Nephron progenitor cell (in vitro differentiated cells): Measurements from ENCODE around the gene FAM174B.
A peak's percentile ranks its signal among the peaks of the same experiment; 100 is the strongest.

ENCODE experiments used
- DNase-seq: peaks from one replicate; pipeline ENCODE4 v3.0.0; 2021
- H3K27ac Mint-ChIP-seq: 2 replicates; pipeline ENCODE4 v1.8.0; 2021; ENCODE audit warnings: mild to moderate bottlenecking, moderate library complexity, mixed read lengths
- H3K27me3 Mint-ChIP-seq: 2 replicates; pipeline ENCODE4 v1.8.0; 2021; ENCODE audit warnings: mild to moderate bottlenecking, low read depth, mixed read lengths; ENCODE audit not compliant: poor library complexity
- H3K36me3 Mint-ChIP-seq: 2 replicates; pipeline ENCODE4 v1.8.0; 2021; ENCODE audit warnings: low read depth, mixed read lengths
- H3K4me1 Mint-ChIP-seq: 2 replicates; pipeline ENCODE4 v1.8.0; 2021; ENCODE audit warnings: mixed read lengths
- H3K4me3 Mint-ChIP-seq: 2 replicates; pipeline ENCODE4 v1.8.0; 2021; ENCODE audit warnings: mild to moderate bottlenecking, moderate library complexity, mixed read lengths
- H3K9me3 Mint-ChIP-seq: 2 replicates; pipeline ENCODE4 v1.8.0; 2021; ENCODE audit warnings: mild to moderate bottlenecking, moderate library complexity, mixed read lengths
- CTCF ChIP-seq: fragments of 200-600 bp; sonication (generic); IDR thresholded peaks from 2 replicates; pipeline ENCODE4 v1.5.0; 2021; ENCODE audit warnings: antibody characterized with exemption

Gene FAM174B

GRCh38 chr15:92638291-92638708 lies 17.3 kb downstream of the FAM174B start:
- Mint-ChIP-seq H3K9me3 (peaks cover 27% of the 10 kb centered on the region), H3K4me3 (peak overlapping the region; percentile 27), H3K4me1 (peaks cover 55% of the 10 kb centered on the region), H3K27me3 (no peaks in the 10 kb centered on the region), H3K36me3 (peaks cover 21% of the 10 kb centered on the region), H3K27ac (peak overlapping the region; percentile 94)
- no peak for DNase-seq
- no peak for TF ChIP-seq CTCF

- no peak for TF ChIP-seq CTCF
- Mint-ChIP-seq H3K9me3 (peaks cover 32% of the 10 kb centered on the region), H3K27ac (peak overlapping the region; percentile 94), H3K4me1 (peaks cover 55% of the 10 kb centered on the region), H3K27me3 (no peaks in the 10 kb centered on the region), H3K36me3 (peaks cover 25% of the 10 kb centered on the region), H3K4me3 (no peak overlapping the region)
- no peak for DNase-seq
Observed at GRCh38 chr15:92637626-92638025, 17.9 kb downstream of the FAM174B start.

GRCh38 chr15:92636908-92637481 lies 18.6 kb downstream of the FAM174B start:
- no peak for TF ChIP-seq CTCF
- H3K27ac Mint-ChIP-seq, result peak overlapping the region; percentile 94
- peaks cover 55% of the 10 kb centered on the region for H3K4me1 Mint-ChIP-seq
- peak; percentile 39 for DNase-seq
- H3K27me3 Mint-ChIP-seq, result no peaks in the 10 kb centered on the region
- H3K9me3 Mint-ChIP-seq, result peaks cover 30% of the 10 kb centered on the region
- peaks cover 21% of the 10 kb centered on the region for H3K36me3 Mint-ChIP-seq
- H3K4me3 Mint-ChIP-seq, result peak overlapping the region; percentile 14

- H3K36me3 Mint-ChIP-seq, result peaks cover 18% of the 10 kb centered on the region
- H3K4me3 Mint-ChIP-seq, result peak overlapping the region; percentile 14
- H3K4me1 Mint-ChIP-seq, result peaks cover 55% of the 10 kb centered on the region
- peaks cover 32% of the 10 kb centered on the region for H3K9me3 Mint-ChIP-seq
- TF ChIP-seq CTCF, result no peak
- no peaks in the 10 kb centered on the region for H3K27me3 Mint-ChIP-seq
- no peak for DNase-seq
- no peak overlapping the region for H3K27ac Mint-ChIP-seq
Observed at GRCh38 chr15:92636401-92636907, 19.1 kb downstream of the FAM174B start.

- Mint-ChIP-seq H3K9me3 (peaks cover 21% of the 10 kb centered on the region), H3K4me3 (no peak overlapping the region), H3K4me1 (peaks cover 53% of the 10 kb centered on the region), H3K27me3 (no peaks in the 10 kb centered on the region), H3K36me3 (peaks cover 14% of the 10 kb centered on the region), H3K27ac (peak overlapping the region; percentile 6)
- no peak for DNase-seq
- TF ChIP-seq CTCF, result no peak
Observed at GRCh38 chr15:92634671-92635201, 20.8 kb downstream of the FAM174B start.

DNA sequence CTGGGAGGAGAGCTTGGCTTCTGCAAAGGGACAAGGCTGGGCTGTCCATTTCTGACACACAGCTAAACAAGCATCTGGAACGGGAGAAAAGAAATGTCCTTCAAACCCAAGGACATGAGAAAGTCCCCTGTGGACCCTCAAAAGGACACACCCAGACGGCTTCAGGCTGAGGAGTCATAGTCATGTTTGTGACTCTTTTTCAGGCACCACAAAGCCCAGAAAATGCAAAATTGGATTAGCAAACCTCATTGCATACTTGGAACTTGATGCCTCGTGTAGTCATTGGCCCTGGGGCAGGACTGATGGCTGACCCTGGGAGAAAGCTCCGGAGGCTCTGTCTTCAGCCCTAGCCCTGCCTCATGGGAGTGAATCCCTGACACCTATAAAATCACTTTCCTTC lies 21.5 kb downstream of the FAM174B start:
- no peak for DNase-seq
- H3K27ac Mint-ChIP-seq, result peak overlapping the region; percentile 92
- peaks cover 14% of the 10 kb centered on the region for H3K9me3 Mint-ChIP-seq
- H3K27me3 Mint-ChIP-seq, result peaks cover 3% of the 10 kb centered on the region
- H3K4me1 Mint-ChIP-seq, result peaks cover 46% of the 10 kb centered on the region
- no peak for TF ChIP-seq CTCF
- H3K4me3 Mint-ChIP-seq, result no peak overlapping the region
- H3K36me3 Mint-ChIP-seq, result peaks cover 18% of the 10 kb centered on the region
